ENCODE results near the gene ADAMTS12. TPM values are rescaled to one million over a fixed set of nuclear protein-coding genes. Genes with fewer than 3 reads are reported as not detected.
A peak's percentile ranks its signal among the peaks of the same experiment; 100 is the strongest.
"Not testable (repeated sequence)": the region's sequence is repeated elsewhere in the genome, so short reads cannot be mapped to it uniquely, and the experiment has no call there.

ADAMTS12 gene
- total RNA-seq, 2 experiments from 2014 or later = not detected

DNA sequence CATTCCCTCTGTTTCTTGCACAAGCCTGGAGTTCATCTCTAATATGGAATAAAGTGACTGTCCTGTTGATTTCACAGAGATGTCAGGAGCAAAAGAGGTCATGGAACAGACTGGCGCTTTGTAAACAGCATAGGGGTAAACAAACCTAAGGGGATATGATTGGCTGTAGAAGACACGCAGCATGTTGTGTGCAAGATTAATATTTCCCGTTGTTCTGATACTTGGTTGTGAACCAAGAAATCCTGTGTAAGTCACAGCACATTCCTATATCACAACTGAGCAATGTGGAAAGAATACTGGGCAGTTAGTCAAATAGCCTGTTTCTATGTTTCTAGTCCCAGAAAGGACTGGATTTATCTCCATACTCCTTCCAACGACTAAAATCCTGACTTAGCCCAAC lies 3.2 kb downstream of the ADAMTS12 start:
- Mint-ChIP-seq H3K4me1 (no peaks in the 10 kb centered on the region), H3K9me3 (no peaks in the 10 kb centered on the region), H3K4me3 (no peak overlapping the region), H3K27ac (no peak overlapping the region), H3K27me3 (peaks cover 29% of the 10 kb centered on the region), H3K36me3 (ENCODE audit: low read depth) (no peaks in the 10 kb centered on the region)
- no peak for DNase-seq
- ChIA-PET CTCF (no interaction called here), POLR2A (no interaction called here)

DNA sequence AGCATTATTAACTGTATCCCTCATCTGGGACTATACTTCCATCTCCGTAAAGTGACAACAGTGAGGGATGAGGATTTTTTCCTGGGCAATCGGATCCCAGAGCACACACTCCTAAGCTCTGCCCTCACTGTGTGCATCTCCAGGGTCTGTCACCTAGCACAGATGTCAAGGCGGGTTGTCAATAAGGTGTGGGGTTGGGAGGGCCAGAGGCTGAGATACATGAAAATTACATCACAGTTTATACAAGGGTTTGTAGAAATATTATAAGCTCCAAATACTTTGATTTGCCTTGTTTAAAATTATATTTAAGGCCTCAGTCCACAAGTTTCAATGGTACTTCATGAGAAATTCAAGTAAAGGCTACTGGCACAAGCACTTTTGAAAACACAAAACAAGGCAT lies 4.5 kb downstream of the ADAMTS12 start:
- Mint-ChIP-seq H3K27ac (no peak overlapping the region), H3K4me1 (no peaks in the 10 kb centered on the region), H3K9me3 (no peaks in the 10 kb centered on the region), H3K27me3 (peaks cover 19% of the 10 kb centered on the region), H3K36me3 (ENCODE audit: low read depth) (no peaks in the 10 kb centered on the region), H3K4me3 (no peak overlapping the region)
- no peak for DNase-seq
- POLR2A ChIA-PET = no interaction called here
- CTCF ChIA-PET = no interaction called here

DNA sequence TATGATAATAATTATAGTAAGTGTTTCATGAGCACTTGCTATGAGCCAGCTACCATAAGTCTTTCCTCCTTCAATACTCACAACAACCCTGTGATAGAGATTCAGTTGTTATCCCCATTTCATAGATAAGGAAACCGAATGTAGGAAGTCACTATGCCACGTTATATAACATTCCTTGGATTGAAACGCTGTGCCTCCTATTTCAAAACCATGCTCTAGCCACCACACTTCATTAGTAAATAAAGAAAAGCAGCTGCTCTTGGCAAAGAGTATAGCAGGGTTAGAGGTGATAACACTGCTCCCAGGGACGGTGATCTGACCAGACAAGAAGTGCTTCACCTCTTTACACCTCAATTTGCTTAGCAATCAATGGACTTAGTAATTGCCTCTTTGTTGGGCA lies 5.5 kb downstream of the ADAMTS12 start:
- Mint-ChIP-seq H3K4me1 (no peaks in the 10 kb centered on the region), H3K9me3 (no peaks in the 10 kb centered on the region), H3K4me3 (no peak overlapping the region), H3K27me3 (peaks cover 14% of the 10 kb centered on the region), H3K36me3 (ENCODE audit: low read depth) (no peaks in the 10 kb centered on the region), H3K27ac (no peak overlapping the region)
- no peak for DNase-seq
- ChIA-PET CTCF (no interaction called here), POLR2A (no interaction called here)

DNA sequence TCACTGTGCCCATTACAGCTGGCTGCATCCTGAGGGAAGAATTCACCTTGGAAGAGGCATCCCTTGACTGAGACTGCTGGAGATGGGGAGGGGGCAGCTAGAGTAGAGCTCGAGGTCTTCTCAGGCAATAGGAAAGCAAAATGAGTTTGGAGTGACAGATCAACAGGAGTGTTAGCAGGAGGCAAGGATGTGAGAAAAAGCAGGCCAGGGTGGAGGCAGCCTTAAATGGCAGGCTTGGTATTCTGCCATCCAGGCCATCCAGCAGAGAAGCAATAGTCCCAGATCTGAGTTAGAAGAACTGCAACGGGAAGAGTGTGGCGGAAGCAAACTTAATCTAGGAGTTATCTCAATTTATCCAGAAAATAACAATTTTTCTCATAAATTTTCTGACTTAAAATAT lies 6.1 kb downstream of the ADAMTS12 start:
- H3K36me3 Mint-ChIP-seq (ENCODE audit: low read depth) = no peaks in the 10 kb centered on the region
- H3K27ac Mint-ChIP-seq = no peak overlapping the region
- ChIA-PET POLR2A (no interaction called here), CTCF (no interaction called here)
- H3K9me3 Mint-ChIP-seq = no peaks in the 10 kb centered on the region
- H3K4me3 Mint-ChIP-seq = no peak overlapping the region
- H3K27me3 Mint-ChIP-seq = peaks cover 8% of the 10 kb centered on the region
- no peak for DNase-seq
- no peaks in the 10 kb centered on the region for H3K4me1 Mint-ChIP-seq

DNA sequence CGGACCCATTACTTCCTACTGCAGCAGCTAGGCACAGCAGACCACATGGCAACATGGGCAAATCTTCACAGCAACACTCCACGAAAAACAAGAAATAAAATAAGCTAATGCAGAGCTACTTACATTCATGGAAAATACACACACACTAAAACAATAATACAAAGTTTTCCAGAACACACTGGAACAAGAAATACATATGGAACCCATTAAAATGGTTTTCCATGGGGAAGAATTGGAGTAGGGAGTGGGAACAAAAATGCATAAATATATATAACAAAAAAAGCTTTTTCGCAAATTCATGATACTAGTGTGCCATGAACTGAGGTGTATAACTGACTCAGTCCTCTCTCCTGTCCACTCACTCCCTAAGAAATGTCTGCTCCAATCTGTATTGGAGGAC lies 8.3 kb downstream of the ADAMTS12 start:
- Mint-ChIP-seq H3K4me1 (no peaks in the 10 kb centered on the region), H3K4me3 (no peak overlapping the region), H3K27ac (no peak overlapping the region), H3K9me3 (no peaks in the 10 kb centered on the region), H3K36me3 (ENCODE audit: low read depth) (no peaks in the 10 kb centered on the region), H3K27me3 (peaks cover 1% of the 10 kb centered on the region)
- ChIA-PET POLR2A (no interaction called here), CTCF (no interaction called here)
- no peak for DNase-seq

DNA sequence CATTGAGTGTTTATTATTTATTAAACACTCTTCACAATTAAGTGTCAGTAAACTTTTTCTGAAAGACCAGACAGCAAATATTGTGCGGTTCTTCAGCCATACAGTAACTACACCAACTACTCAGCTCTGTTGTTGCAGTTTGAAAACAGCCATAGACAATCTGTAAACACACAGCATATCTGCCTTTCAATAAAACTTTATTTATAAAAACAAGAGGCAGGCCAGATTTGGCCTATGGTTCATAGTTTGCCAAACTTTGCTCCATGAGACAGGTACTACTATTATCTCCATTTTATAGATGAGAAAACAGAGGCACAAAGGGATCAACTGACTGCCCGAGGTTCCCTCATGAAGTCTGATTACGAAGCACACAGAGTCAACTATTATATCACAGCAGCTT lies 11.5 kb downstream of the ADAMTS12 start:
- no peak for DNase-seq
- Mint-ChIP-seq H3K4me1 (no peaks in the 10 kb centered on the region), H3K4me3 (no peak overlapping the region), H3K27me3 (peaks cover 1% of the 10 kb centered on the region), H3K27ac (no peak overlapping the region), H3K36me3 (ENCODE audit: low read depth) (no peaks in the 10 kb centered on the region), H3K9me3 (no peaks in the 10 kb centered on the region)
- CTCF ChIA-PET = no interaction called here
- POLR2A ChIA-PET = no interaction called here

DNA sequence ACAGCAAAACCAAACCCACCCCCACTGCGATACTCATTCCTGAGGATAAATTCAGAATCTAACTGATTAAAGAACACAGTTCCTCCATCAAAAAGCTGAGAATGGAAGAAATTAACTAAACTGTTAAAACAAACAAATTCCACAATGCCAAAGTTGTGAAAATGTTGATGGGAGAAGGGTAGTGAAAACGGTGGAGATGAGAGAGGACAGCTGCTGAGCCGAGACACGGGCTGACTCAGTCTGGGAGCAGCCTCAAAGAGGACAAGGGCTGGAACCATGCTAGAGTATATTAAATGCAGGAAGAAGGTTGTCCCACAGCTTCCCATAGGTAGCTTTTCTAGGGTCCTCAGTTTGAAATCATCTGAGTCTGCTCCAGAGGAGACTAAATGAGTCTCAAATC lies 14.3 kb downstream of the ADAMTS12 start:
- H3K36me3 Mint-ChIP-seq (ENCODE audit: low read depth) = no peaks in the 10 kb centered on the region
- no peaks in the 10 kb centered on the region for H3K9me3 Mint-ChIP-seq
- ChIA-PET POLR2A (no interaction called here), CTCF (no interaction called here)
- H3K27me3 Mint-ChIP-seq = peaks cover 3% of the 10 kb centered on the region
- H3K4me1 Mint-ChIP-seq = no peaks in the 10 kb centered on the region
- no peak overlapping the region for H3K27ac Mint-ChIP-seq
- no peak for DNase-seq
- H3K4me3 Mint-ChIP-seq = no peak overlapping the region

DNA sequence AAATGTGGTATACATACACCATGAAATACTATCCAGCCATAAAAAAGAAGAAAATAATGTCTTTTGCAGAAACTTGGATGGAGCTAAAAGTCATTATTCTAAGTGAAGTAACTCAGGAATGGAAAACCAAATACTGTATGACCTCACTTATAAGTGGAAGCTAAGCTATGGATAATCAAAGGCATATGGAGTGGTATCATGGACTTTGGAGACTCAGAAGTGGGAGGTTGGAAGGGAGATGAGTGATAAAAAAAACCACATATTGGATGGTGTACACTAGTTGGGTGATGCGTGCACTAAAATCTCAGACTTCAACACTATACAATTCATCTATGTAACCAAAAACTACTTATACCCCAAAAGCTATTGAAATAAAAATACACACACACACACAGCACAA lies 24.5 kb downstream of the ADAMTS12 start:
- Mint-ChIP-seq H3K4me1 (no peaks in the 10 kb centered on the region), H3K27me3 (peaks cover 3% of the 10 kb centered on the region), H3K4me3 (no peak overlapping the region), H3K36me3 (ENCODE audit: low read depth) (no peaks in the 10 kb centered on the region), H3K27ac (no peak overlapping the region), H3K9me3 (peaks cover 11% of the 10 kb centered on the region)
- POLR2A ChIA-PET = no interaction called here
- no peak for DNase-seq
- CTCF ChIA-PET = no interaction called here

DNA sequence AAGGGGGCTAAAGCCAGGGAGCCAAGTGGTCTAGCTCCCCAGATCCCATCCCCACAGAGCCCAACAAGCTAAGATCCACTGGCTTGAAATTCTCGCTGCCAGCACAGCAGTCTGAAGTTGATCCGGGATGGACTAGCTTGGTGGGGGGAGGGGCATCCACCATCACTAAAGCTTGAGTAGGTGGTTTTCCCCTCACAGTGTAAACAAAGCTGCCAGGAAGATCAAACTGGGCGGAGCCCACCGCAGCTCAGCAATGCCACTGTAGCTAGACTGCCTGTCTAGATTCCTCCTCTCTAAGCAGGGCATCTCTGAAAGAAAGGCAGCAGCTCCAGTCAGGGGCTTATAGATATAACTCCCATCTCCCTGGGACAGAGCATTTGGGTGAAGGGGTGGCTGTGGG lies 32.6 kb downstream of the ADAMTS12 start:
- CTCF ChIA-PET = interaction anchor here (1.1 kb wide), 1 partner anchor 76 kb away, joined by 3 read pairs; no protein-coding TSS in a partner anchor
- DNase-seq = peak; percentile 63
- H3K9me3 Mint-ChIP-seq; H3K36me3 Mint-ChIP-seq (ENCODE audit: low read depth): not testable (repeated sequence)
- POLR2A ChIA-PET = interaction anchor here (1.3 to 1.5 kb wide), 2 partner anchors 9 to 420 kb away, joined by 4 read pairs; no protein-coding TSS in a partner anchor
- H3K4me1 Mint-ChIP-seq = peaks cover 17% of the 10 kb centered on the region
- H3K4me3 Mint-ChIP-seq = peak overlapping the region; percentile 5
- H3K27me3 Mint-ChIP-seq = peaks cover 19% of the 10 kb centered on the region
- H3K27ac Mint-ChIP-seq = peak overlapping the region; percentile 33

DNA sequence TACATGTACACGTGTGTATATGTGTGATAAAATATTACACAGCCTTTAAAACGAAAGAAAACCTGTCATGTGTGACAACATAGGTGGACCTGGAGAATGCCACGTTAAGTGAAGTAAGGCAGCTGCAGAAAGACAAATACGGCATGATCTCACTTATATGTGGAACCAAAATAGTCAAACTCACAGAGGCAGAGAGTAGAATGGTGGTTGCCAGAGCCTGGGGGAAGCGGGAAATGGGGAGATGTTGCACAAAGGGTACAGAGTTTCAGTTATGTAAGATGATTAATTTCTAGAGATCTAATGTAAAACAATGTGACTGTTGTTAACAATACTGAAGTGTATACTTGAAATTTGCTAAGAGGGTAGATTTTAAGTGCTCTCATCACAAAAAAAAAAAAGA lies 34.8 kb downstream of the ADAMTS12 start:
- no peak overlapping the region for H3K4me3 Mint-ChIP-seq
- CTCF ChIA-PET = no interaction called here
- peaks cover 17% of the 10 kb centered on the region for H3K4me1 Mint-ChIP-seq

DNA sequence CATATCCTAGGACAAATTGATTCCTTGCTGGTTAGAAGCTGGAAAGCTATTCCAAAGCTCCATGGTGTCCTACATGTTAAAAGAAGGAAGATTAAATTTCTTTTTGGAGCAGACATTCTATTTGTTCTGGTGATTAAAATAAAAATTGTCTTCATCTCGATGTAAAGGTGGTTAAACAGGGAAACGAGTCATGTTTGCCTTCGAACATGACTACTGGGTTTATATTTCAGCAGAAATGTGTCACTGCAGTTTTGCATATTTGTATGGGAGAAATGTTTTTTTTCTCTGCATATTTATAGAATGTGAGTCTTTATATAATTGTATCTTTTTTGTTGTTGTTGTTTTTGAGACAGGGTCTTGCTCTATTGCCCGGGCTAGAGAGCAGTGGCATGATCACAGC lies 36.4 kb downstream of the ADAMTS12 start:
- DNase-seq = no peak
- H3K4me1 Mint-ChIP-seq = peaks cover 19% of the 10 kb centered on the region
- H3K4me3 Mint-ChIP-seq = no peak overlapping the region
- no peaks in the 10 kb centered on the region for H3K9me3 Mint-ChIP-seq
- ChIA-PET CTCF (interaction anchor here (0.9 kb wide), 1 partner anchor 9 kb away, joined by 3 read pairs; no protein-coding TSS in a partner anchor), POLR2A (interaction anchor here (0.6 kb wide), 1 partner anchor 176 kb away, joined by 3 read pairs; no protein-coding TSS in a partner anchor)
- H3K36me3 Mint-ChIP-seq (ENCODE audit: low read depth) = no peaks in the 10 kb centered on the region
- peaks cover 29% of the 10 kb centered on the region for H3K27me3 Mint-ChIP-seq
- H3K27ac Mint-ChIP-seq = no peak overlapping the region

More for the DNA sequence above, 34.8 kb downstream of the ADAMTS12 start:
- Mint-ChIP-seq H3K36me3 (ENCODE audit: low read depth) (no peaks in the 10 kb centered on the region), H3K9me3 (no peaks in the 10 kb centered on the region), H3K27me3 (peaks cover 31% of the 10 kb centered on the region), H3K27ac (no peak overlapping the region)
- POLR2A ChIA-PET = no interaction called here
- DNase-seq = no peak

DNA sequence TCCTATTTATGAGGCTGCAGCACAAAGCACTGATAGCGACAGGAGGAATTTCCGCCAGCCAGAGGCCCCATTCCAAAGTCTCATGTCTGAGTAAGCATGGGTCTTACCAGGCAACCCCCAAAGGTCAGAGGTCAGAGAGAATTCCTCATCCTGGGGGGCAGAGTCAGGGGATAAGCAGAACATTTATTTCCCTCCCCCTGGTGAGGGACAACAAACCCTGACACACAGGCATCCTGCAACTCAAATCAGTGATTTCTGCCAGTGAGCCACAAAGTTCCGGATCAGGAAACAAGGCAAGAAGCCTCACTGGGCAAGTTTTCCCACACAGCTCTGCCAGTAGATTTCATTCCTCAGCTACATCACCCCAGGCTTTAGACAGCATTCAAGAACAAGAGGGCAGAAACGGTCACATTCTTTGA lies 37.0 kb downstream of the ADAMTS12 start:
- Mint-ChIP-seq H3K4me3 (no peak overlapping the region), H3K4me1 (peaks cover 24% of the 10 kb centered on the region), H3K36me3 (ENCODE audit: low read depth) (no peaks in the 10 kb centered on the region), H3K27ac (no peak overlapping the region), H3K27me3 (peaks cover 30% of the 10 kb centered on the region), H3K9me3 (no peaks in the 10 kb centered on the region)
- POLR2A ChIA-PET = no interaction called here
- no peak for DNase-seq
- CTCF ChIA-PET = interaction anchor here (0.9 kb wide), 1 partner anchor 8 kb away, joined by 3 read pairs; no protein-coding TSS in a partner anchor

DNA sequence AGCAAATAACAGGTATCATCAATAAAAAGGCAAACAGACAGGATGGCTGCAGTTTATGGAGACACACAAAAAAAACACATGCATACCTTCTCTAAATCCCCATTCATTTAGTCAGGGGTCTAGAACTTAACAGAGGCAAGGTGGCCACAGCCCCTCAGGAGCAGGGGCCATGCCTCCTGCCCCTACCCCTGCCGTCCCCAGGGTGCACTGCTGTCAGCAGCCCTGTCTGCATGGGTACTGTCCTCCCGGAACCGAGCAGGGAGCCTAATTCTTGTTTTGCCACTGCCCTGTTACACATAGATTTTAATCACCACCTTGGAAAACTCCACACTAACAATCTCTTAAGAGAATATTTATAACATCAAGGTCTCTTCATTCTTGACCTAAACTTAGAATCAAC lies 39.0 kb downstream of the ADAMTS12 start:
- POLR2A ChIA-PET = no interaction called here
- Mint-ChIP-seq H3K27me3 (peaks cover 31% of the 10 kb centered on the region), H3K4me3 (no peak overlapping the region), H3K9me3 (no peaks in the 10 kb centered on the region), H3K36me3 (ENCODE audit: low read depth) (no peaks in the 10 kb centered on the region), H3K27ac (no peak overlapping the region), H3K4me1 (peaks cover 14% of the 10 kb centered on the region)
- CTCF ChIA-PET = no interaction called here
- DNase-seq = no peak

DNA sequence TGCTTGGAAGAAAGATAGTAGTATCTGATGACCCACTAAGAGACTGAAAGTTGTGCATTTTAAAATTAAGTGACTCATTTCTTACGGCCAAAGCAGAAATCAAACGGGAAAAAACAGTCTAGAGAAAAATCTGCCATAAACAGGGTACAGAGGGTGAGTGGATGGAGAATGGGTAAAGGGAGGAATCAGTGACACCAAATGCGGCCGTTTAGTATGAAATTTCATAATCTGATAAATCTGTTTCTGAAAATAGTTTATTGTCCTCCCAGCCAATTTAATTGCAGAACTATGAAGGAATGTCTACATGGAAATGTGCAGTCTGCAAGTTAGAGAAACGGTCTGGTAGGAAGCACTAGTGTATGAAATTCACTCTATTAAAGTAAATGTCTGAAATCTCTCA lies 39.5 kb downstream of the ADAMTS12 start:
- Mint-ChIP-seq H3K4me3 (no peak overlapping the region), H3K36me3 (ENCODE audit: low read depth) (no peaks in the 10 kb centered on the region), H3K27ac (no peak overlapping the region), H3K4me1 (peaks cover 14% of the 10 kb centered on the region), H3K9me3 (no peaks in the 10 kb centered on the region), H3K27me3 (peaks cover 31% of the 10 kb centered on the region)
- ChIA-PET POLR2A (no interaction called here), CTCF (no interaction called here)
- no peak for DNase-seq

Measured in activated CD4-positive, alpha-beta memory T cell treated with anti-CD3 and anti-CD28 coated beads, Interleukin-2, amount 10 ng/mL, durations not matched to agents 7 days and 5 days (primary cell).